Neural cell (in vitro differentiated cells): ENCODE data around the gene SH3BP5L. TPM values are rescaled to one million over a fixed set of nuclear protein-coding genes. Genes with fewer than 3 reads are reported as not detected.

Source experiments
- H2AFZ ChIP-seq: fragments of 200-600, 300-800 bp; sonication (generic), shearing (Covaris generic); 2 replicates; pipeline ENCODE4 v1.6.0; 2014; ENCODE audit warnings: low read depth, mild to moderate bottlenecking, antibody characterized with exemption, low read length, moderate library complexity
- H3F3A ChIP-seq: fragments of 200-600 bp; shearing (Covaris generic); 2 replicates; pipeline ENCODE4 v1.6.1; 2016; ENCODE audit warnings: mild to moderate bottlenecking, moderate library complexity, mixed read lengths, antibody characterized with exemption, low read length; ENCODE audit not compliant: insufficient read depth, poor library complexity, severe bottlenecking
- H3K27ac ChIP-seq: fragments of 200-600, 300-800 bp; sonication (generic), shearing (Covaris generic); 2 replicates; pipeline ENCODE4 v1.5.1; 2014; ENCODE audit warnings: mild to moderate bottlenecking, low read length, moderate library complexity
- H3K27me3 ChIP-seq: fragments of 300-800, 200-600 bp; sonication (generic), shearing (Covaris generic); 2 replicates; pipeline ENCODE4 v1.6.0; 2014; ENCODE audit warnings: mild to moderate bottlenecking, low read depth, low read length, moderate library complexity; ENCODE audit not compliant: insufficient read depth
- H3K36me3 ChIP-seq: fragments of 300-800, 200-600 bp; sonication (generic), shearing (Covaris generic); 2 replicates; pipeline ENCODE4 v1.5.1; 2014; ENCODE audit warnings: mild to moderate bottlenecking, antibody characterized with exemption, low read length, moderate library complexity; ENCODE audit not compliant: insufficient read depth
- H3K4me2 ChIP-seq: fragments of 300-800, 200-600 bp; sonication (generic), shearing (Covaris generic); 2 replicates; pipeline ENCODE4 v1.6.0; 2014; ENCODE audit warnings: mild to moderate bottlenecking, low read length
- H3K4me3 ChIP-seq: fragments of 300-800, 200-600 bp; sonication (generic), shearing (Covaris generic); 2 replicates; pipeline ENCODE4 v1.5.1; 2014; ENCODE audit warnings: mild to moderate bottlenecking, low read length, moderate library complexity
- H3K79me2 ChIP-seq: fragments of 200-600 bp; shearing (Covaris generic); replicated peaks from 2 replicates; pipeline ENCODE4 v1.6.0; 2014; ENCODE audit warnings: mild to moderate bottlenecking, low read length, moderate library complexity; ENCODE audit not compliant: insufficient read depth
- H3K9ac ChIP-seq: fragments of 300-800, 200-600 bp; sonication (generic), shearing (Covaris generic); 2 replicates; pipeline ENCODE4 v1.6.1; 2016; ENCODE audit warnings: mild to moderate bottlenecking, low read length, mixed read lengths
- H3K9me2 ChIP-seq: fragments of 200-600 bp; shearing (Covaris generic); 2 replicates; pipeline ENCODE4 v1.6.1; 2016; ENCODE audit warnings: mild to moderate bottlenecking, low read length, mixed read lengths; ENCODE audit not compliant: insufficient read depth
- H3K9me3 ChIP-seq: fragments of 200-600, 300-800 bp; sonication (generic), shearing (Covaris generic); 2 replicates; pipeline ENCODE4 v1.6.1; 2016; ENCODE audit warnings: mild to moderate bottlenecking, mixed run types, low read length, moderate library complexity, mixed read lengths
- H4K20me1 ChIP-seq: fragments of 200-600 bp; shearing (Covaris generic); 2 replicates; pipeline ENCODE4 v1.6.1; 2016; ENCODE audit warnings: mild to moderate bottlenecking, mixed run types; ENCODE audit not compliant: insufficient read depth
- MXI1 ChIP-seq: fragments of 450-650 bp; conservative IDR thresholded peaks from 2 replicates; pipeline ENCODE4 v1.6.1; 2014; ENCODE audit warnings: antibody characterized with exemption, mild to moderate bottlenecking; ENCODE audit not compliant: poor library complexity, severe bottlenecking
- POLR2AphosphoS5 ChIP-seq: IDR thresholded peaks from 2 replicates; pipeline ENCODE4 v1.6.1; 2012
- RAD21 ChIP-seq: fragments of 450-650 bp; conservative IDR thresholded peaks from 2 replicates; pipeline ENCODE4 v1.6.1; 2014; ENCODE audit warnings: antibody characterized with exemption, mild to moderate bottlenecking, moderate library complexity
- REST ChIP-seq: IDR thresholded peaks from 2 replicates; pipeline ENCODE4 v1.6.1; 2012; ENCODE audit warnings: borderline replicate concordance
- SMC3 ChIP-seq: fragments of 450-650 bp; conservative IDR thresholded peaks from 2 replicates; pipeline ENCODE4 v1.6.1; 2014; ENCODE audit warnings: antibody characterized with exemption, mild to moderate bottlenecking, moderate library complexity; ENCODE audit not compliant: poor library complexity
- TAF1 ChIP-seq: IDR thresholded peaks from 2 replicates; pipeline ENCODE4 v1.6.1; 2012; ENCODE audit warnings: low read depth
- polyA plus RNA-seq: library from polyadenylated mRNA; depleted of rRNA; stranded (reverse); fragments of >200 nt; gene quantifications from 2 replicates; pipeline ENCODE4 v1.2.3, GENCODE V29; 2014

SH3BP5L gene
- polyA plus RNA-seq, 1 donor from 2014 or later: 38.6 TPM

- Histone ChIP-seq H3K79me2 (peaks cover 42% of the 10 kb centered on the region), H3F3A (peaks cover 3% of the 10 kb centered on the region), H3K4me3 (peak overlapping the region; percentile 82), H3K4me2 (peak overlapping the region; percentile 92), H3K9me3 (no peaks in the 10 kb centered on the region), H3K27me3 (no peaks in the 10 kb centered on the region), H3K27ac (no peak overlapping the region), H3K9ac (peak overlapping the region; percentile 85), H2AFZ (no peak overlapping the region), H3K36me3 (no peaks in the 10 kb centered on the region), H4K20me1 (no peaks in the 10 kb centered on the region), H3K9me2 (no peaks in the 10 kb centered on the region)
- TF ChIP-seq TAF1 (no peak), MXI1 (no peak)
These were observed 1.0 kb downstream of the SH3BP5L start for GRCh38 chr1:248824701-248825100.

DNA sequence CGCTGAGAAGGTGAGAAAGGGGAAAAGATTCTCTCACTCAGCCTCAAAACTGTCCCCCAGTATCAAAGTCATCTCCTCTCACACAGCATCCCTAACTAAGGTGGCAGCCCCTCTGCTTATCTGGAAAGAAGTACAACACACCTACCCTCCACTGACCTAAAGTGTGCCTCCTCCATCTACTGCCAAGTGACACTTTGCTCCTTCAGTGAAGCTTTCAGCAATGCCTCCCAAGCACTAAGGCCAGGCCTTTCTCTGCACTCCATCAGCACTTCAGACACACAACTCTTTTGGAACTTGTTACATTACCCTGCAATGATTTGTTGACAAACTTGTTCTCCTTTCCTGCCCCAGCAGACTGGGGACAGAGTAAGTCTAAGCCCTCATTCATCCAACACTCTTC is 1.4 kb downstream of the SH3BP5L start:
- Histone ChIP-seq H3K79me2 (peaks cover 44% of the 10 kb centered on the region), H3K9me3 (no peaks in the 10 kb centered on the region), H3K4me2 (peak overlapping the region; percentile 92), H3K9ac (no peak overlapping the region), H3K27me3 (no peaks in the 10 kb centered on the region), H3K36me3 (no peaks in the 10 kb centered on the region), H3K9me2 (no peaks in the 10 kb centered on the region), H3K4me3 (peak overlapping the region; percentile 82), H2AFZ (no peak overlapping the region), H4K20me1 (no peaks in the 10 kb centered on the region), H3F3A (peaks cover 3% of the 10 kb centered on the region), H3K27ac (no peak overlapping the region)
- TF ChIP-seq RAD21: no peak
- no peak for TF ChIP-seq MXI1
- no peak for TF ChIP-seq REST

DNA sequence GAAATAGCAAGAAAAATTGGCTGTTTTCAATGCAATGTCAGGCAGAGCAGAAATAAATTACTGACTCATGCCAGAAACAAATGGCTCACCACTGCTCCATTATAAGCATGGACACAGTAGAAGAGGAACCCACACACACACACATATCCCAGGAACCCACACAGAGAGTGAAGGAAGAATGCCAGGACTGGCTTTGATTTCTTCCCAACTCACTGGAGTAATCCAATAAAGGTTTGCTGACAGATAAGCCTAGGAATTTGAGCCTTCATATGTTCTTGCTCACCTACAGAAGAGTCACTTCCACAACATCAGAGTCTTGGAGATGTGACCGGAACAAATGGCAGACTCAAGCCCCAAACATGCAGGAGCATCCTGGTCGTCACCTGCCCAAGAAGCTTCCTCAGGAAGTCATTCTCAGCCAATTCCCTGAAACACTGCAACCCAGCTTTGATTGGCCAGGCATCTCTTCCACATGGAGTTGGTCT is 2.2 kb downstream of the SH3BP5L start:
- Histone ChIP-seq H3K9ac (no peak overlapping the region), H3F3A (peaks cover 3% of the 10 kb centered on the region), H4K20me1 (no peaks in the 10 kb centered on the region), H3K79me2 (peaks cover 44% of the 10 kb centered on the region), H3K9me2 (no peaks in the 10 kb centered on the region), H3K9me3 (no peaks in the 10 kb centered on the region), H3K36me3 (no peaks in the 10 kb centered on the region), H3K27me3 (no peaks in the 10 kb centered on the region), H3K4me2 (no peak overlapping the region), H3K27ac (no peak overlapping the region), H2AFZ (no peak overlapping the region), H3K4me3 (peak overlapping the region; percentile 82)
- TF ChIP-seq POLR2AphosphoS5 (no peak), SMC3 (no peak), REST (no peak), MXI1 (no peak), RAD21 (no peak)
